ENCODE results near the gene GJD3.
A peak's percentile ranks its signal among the peaks of the same experiment; 100 is the strongest.

Gene GJD3

DNA sequence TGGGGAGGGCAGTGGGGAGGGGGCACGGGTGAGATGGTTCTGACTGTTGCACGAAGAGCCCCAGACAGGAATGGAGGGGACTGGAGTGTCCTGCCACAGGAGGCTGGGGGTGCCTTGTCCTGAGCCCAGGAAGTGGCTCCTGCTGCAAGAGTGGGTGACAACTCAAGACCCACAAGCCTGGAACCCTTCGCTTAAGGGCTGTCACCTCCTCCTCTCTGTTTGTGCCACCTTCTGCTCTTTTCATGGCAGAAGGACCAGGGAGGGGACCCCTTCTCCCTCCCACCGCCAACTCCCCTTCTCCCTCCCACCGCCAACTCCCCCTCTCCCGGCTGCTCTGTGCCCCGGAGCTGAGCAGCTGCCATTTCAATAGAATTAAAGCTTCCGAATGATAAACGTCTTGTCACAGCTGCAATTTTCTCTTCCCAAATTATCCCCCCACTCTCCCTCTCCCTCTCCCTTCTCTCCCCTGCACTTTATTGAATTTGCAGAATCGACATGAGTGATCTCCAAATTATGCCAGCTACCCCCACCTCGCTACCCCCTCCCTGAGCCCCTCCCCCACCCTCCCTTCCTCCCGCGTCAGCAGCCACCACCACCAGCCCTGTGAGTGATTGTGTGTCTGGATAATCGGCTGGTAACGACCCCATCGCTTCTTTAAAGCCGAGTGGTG, 13.7 kb downstream of the GJD3 start:
- DNase-seq: no peak

- no peak for DNase-seq
Observed at GRCh38 chr17:40349895-40350688, 14.4 kb downstream of the GJD3 start.

- DNase-seq: no peak
Observed at GRCh38 chr17:40349477-40349894, 15.1 kb downstream of the GJD3 start.

- DNase-seq: no peak
Observed at GRCh38 chr17:40348562-40349476, 15.7 kb downstream of the GJD3 start.

DNA sequence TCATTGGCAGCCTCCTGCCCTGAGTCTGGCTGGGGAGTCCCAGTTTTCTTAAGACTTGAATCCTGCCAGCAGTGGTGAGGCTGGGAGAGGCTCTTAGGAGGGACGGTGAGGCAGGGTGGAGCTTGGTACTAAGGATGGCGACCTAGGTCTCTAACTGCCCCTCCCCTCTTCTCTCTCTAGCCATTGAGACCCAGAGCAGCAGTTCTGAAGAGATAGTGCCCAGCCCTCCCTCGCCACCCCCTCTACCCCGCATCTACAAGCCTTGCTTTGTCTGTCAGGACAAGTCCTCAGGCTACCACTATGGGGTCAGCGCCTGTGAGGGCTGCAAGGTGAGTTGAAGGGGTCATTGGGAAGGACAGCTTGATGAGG, 16.4 kb downstream of the GJD3 start:
- no peak for DNase-seq

GRCh38 chr17:40347319-40348135, 17.0 kb downstream of the GJD3 start:
- DNase-seq: no peak

DNA sequence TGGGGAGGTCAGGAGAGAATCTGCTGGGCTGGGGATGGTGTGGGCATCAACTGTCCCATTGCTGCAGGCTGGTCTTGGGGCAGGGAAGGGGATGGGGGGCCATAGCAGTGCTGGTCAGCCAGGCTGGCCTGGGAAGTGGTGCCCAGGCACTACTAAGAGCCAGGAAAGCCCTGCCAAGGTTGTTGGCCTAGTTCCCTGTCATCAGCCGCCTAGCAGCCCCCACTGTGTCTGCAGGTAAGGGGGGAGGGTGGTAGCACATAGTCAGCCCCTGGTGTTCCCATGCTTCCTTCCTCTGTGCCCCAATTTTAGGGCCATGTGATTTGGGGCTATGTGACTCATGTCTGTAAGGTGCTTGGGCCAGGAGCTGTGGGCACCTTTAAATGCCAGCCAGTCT, 17.8 kb downstream of the GJD3 start:
- DNase-seq: no peak

GRCh38 chr17:40345994-40346764, 18.4 kb downstream of the GJD3 start:
- DNase-seq: no peak

- no peak for DNase-seq
Observed at GRCh38 chr17:40345161-40345993, 19.2 kb downstream of the GJD3 start.

DNA sequence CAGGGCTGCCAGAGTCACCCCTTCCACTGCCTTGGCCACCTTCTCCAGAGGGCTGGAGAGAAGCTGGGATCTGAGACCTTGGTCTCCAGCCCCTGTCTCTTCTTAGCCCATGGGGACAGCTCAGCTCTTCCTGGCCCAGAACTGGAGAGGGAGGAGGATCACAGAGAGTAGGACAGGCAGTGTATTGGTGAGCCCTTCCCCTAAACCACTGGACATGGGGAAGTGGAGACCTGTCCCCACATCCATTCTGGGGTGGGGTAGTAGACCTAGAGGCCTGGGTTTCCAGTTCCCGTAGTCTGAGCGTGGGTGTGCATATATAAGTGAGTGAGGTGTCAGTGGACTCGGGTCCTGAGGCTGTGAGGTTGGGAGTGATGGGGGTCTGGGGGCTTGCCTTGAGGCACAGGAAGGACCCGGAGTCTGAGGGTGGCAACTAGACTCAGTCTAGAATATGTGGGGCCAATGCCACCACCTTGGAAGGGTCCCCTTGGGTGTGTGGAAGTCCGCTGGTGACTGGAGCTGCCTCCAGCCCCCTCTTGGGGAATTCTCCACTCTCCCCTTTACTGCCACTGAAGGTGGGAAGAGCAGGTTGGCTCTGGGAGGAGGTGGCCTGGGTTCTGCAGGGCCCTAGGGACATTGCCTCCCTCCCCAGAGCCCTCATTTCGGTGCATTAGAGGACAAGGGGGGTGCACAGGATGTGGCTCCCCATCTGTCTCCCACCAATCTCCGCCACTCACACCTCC, 19.9 kb downstream of the GJD3 start:
- DNase-seq: no peak

- DNase-seq: no peak
Observed at GRCh38 chr17:40343219-40344119, 21.1 kb downstream of the GJD3 start.

DNA sequence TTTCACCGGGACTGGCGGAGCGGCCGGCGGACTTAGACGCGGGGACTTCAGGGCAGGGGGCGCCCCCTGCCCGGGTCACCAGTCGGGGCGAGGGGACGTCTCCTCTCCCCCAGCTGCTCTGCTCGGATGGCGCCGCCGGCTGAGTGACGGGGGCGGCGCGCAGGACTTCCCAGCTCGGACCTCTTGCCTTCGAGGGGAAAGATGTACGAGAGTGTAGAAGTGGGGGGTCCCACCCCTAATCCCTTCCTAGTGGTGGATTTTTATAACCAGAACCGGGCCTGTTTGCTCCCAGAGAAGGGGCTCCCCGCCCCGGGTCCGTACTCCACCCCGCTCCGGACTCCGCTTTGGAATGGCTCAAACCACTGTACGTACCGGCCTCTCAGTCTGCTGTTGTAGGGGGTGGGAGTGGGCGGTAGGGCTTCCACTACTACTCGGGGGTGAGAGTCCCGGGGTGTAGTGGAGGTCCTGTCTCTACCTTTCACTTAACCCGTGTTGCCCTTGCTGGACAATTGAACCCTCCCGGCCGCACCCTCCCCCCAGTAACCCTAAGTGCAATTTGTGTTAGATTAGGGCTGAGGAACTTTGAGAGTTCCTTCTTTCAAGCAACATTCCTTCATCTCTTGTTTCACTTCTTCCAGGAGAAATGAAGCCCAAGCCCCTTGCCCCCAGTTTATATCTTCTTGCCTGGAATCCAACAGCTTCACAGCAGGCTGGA, 21.9 kb downstream of the GJD3 start:
- no peak for DNase-seq

DNA sequence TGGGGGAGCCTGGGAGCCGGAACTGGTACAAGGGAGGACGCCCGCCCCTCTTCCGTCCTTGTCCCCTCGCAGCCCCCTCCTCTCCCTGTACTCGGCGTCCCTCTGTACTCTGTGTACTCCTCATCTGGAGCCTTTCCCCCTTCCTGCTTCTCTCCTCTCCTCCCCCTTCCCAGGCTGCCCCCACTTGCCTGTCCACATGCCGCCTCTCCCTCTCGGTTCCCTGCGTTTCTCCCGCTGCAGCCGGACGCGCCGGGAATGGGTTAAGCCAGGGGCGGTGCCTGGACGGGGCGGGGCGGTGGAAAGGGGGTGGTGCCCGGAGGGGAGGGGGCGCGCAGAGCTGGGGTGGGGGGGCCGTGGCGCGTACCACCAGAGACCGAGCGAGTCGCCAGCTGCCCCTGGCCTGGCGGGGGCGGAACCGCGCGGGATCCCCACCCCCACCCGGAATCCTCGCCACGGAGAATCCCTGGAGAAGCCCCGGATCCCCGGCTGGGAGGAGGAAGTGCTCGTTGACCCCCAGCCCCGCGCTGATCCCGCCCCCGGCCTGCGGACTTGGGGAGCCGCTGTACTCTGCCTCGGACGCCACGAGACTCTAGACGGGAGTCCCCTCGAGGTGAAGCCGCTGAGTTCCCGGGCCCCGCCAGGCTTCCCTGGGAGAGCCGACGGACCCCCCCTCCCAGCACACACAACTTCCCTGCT, 22.6 kb downstream of the GJD3 start:
- DNase-seq: no peak

DNA sequence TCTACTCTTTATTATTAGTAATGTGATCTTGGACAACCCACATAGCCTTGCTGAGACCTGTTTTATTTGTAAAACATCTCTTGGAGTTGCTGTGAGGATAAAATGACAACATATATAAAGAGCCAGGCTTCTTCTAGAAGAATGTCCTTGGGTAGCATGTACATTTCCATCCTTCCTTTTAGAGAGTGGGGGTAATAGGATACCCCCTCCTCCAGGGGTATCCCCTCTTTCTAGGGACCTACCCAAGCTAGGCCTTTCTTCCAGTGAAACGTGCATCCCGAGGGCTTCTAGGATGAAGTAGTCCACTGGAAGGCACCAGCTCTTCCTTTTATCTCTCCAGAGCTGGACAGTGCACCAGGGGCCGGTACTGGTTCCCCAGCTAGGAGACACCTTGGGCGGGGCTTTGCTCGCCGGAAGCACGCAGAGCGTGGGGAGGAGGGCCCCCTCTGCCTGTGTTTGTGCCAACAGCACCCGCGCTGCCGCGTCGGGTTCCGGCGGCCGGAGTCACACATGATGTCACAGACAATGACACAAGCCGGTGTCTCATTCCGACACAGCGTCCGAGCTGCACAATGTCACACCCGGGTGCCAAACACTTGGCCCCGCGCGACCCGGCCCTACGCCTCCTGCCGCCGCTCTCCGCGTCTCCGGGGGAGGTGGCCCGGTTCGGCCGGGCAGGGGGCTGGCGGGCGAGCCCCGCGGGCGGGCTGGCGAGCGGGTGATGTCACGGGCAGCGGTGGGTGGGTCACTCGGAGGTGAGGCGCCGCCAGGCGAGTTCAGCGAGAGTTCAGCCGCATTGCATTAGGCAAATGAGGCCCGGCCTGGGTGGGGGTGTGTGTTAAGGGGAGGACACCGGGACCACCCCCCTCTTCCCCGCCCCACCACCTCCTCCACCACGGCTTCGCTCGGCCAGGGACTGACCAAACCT, 23.4 kb downstream of the GJD3 start:
- DNase-seq: peak; percentile 94

DNA sequence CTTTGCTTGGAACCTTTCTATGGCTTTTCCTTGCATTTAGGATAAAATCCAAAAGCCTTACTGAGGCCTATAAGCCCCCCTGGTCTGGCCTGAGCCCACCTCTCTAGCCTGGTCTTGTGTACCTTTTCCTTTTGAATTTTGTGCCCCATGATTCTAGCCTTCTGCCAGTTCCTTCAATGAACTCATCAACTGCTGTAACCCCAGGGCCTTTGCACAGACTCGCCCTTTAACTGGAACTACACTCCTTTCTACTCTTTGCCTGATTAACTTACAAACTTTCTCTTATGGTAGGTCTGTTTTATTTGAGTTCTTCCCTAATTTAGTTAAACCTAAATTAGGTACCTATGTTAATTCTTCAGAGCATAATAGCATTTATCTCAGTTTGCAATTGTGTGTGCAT, 24.2 kb downstream of the GJD3 start:
- DNase-seq: no peak

GRCh38 chr17:40338941-40339649, 25.4 kb downstream of the GJD3 start:
- DNase-seq: no peak

All from activated CD4-positive, alpha-beta T cell treated with anti-CD3 and anti-CD28 coated beads, Interleukin-10, Interleukin-2, amounts not matched to agents 100 ng/mL and 50 ng/mL, durations not matched to agents 16 hours and 8 hours (primary cell).